SK-N-SH (cell line): Measurements from ENCODE around the gene VMA21. TPM values are rescaled to one million over a fixed set of nuclear protein-coding genes. Genes with fewer than 3 reads are reported as not detected.

Experiments
- CTCF ChIA-PET: fragments of 300-600, 350-600 bp; formaldehyde crosslinking; extraction: SDS; loops from one replicate; lab custom pipeline; 2021; lab: Yijun Ruan, JAX
- POLR2A ChIA-PET: fragments of 350-600 bp; sonication (Branson Sonifier 250); formaldehyde crosslinking; extraction: SDS; loops from one replicate; lab custom pipeline; 2020; ENCODE audit warnings: antibody characterized with exemption, inconsistent platforms; lab: Yijun Ruan, JAX
- DNase-seq: peaks from one replicate; pipeline ENCODE4 v3.0.0; 2012
- H2AFZ ChIP-seq: fragments of 200-600 bp; sonication (generic); 2 replicates; pipeline ENCODE4 v1.8.1; 2016; ENCODE audit warnings: antibody characterized with exemption, mild to moderate bottlenecking, low read depth
- H3F3A ChIP-seq: fragments of 200-600 bp; sonication (generic); replicated peaks from 2 replicates; pipeline ENCODE3; 2016; ENCODE audit warnings: antibody characterized with exemption, mild to moderate bottlenecking; ENCODE audit not compliant: insufficient read depth
- H3K27ac ChIP-seq, 2 experiments: fragments of 200-500 bp in 1 of 2; fragments of 200-600 bp in 1 of 2; sonication (Bioruptor generic) in 1 of 2; sonication (generic), shearing (Covaris generic) in 1 of 2; 2 replicates each; pipeline versions ENCODE4 v1.5.1 to v1.6.1; 2014 to 2016; ENCODE audit warnings: low read depth in 2 of 2, inconsistent platforms in 1 of 2, low read length in 1 of 2, mild to moderate bottlenecking in 1 of 2, mixed read lengths in 1 of 2
- H3K27me3 ChIP-seq: fragments of 200-600 bp; sonication (generic), shearing (Covaris generic); 2 replicates; pipeline ENCODE4 v1.6.1; 2016; ENCODE audit warnings: mixed run types; ENCODE audit not compliant: insufficient read depth
- H3K36me3 ChIP-seq, 2 experiments: fragments of 200-500 bp in 1 of 2; fragments of 200-600 bp in 1 of 2; sonication (Bioruptor generic) in 1 of 2; sonication (generic) in 1 of 2; replicated peaks in 1 of 2; 2 replicates each; pipeline versions ENCODE3 to v1.5.1; 2014 to 2016; ENCODE audit warnings: low read length in 1 of 2, mild to moderate bottlenecking in 1 of 2; ENCODE audit not compliant: insufficient read depth in 2 of 2, control insufficient read depth in 1 of 2
- H3K4me1 ChIP-seq, 2 experiments: fragments of 200-500 bp in 1 of 2; fragments of 200-600 bp in 1 of 2; sonication (Bioruptor generic) in 1 of 2; sonication (generic), shearing (Covaris generic) in 1 of 2; 2 replicates each; pipeline versions ENCODE4 v1.5.1 to v1.6.1; 2014 to 2016; ENCODE audit warnings: low read depth in 1 of 2, low read length in 1 of 2, mixed run types in 1 of 2; ENCODE audit not compliant: insufficient read depth in 2 of 2, control insufficient read depth in 1 of 2
- H3K4me2 ChIP-seq: fragments of 200-600 bp; sonication (generic), shearing (Covaris generic); 2 replicates; pipeline ENCODE4 v1.6.1; 2017; ENCODE audit warnings: mixed run types
- H3K4me3 ChIP-seq, 2 experiments: fragments of 200-500 bp in 1 of 2; fragments of 200-600 bp in 1 of 2; sonication (Bioruptor generic) in 1 of 2; sonication (generic), shearing (Covaris generic) in 1 of 2; 2 replicates each; pipeline versions ENCODE4 v1.5.1 to v1.8.1; 2014 to 2016; ENCODE audit warnings: low read depth in 2 of 2, inconsistent platforms in 1 of 2, low read length in 1 of 2, mild to moderate bottlenecking in 1 of 2, mixed read lengths in 1 of 2, moderate library complexity in 1 of 2
- H3K79me2 ChIP-seq: fragments of 200-600 bp; sonication (generic); 2 replicates; pipeline ENCODE4 v1.8.1; 2017; ENCODE audit warnings: mild to moderate bottlenecking; ENCODE audit not compliant: insufficient read depth
- H3K9ac ChIP-seq: fragments of 200-600 bp; sonication (generic); 2 replicates; pipeline ENCODE4 v1.6.1; 2017; ENCODE audit warnings: mixed run types
- H3K9me2 ChIP-seq: fragments of 200-600 bp; sonication (generic); 2 replicates; pipeline ENCODE4 v1.6.1; 2017; ENCODE audit warnings: mixed run types
- H3K9me3 ChIP-seq: fragments of 200-600 bp; sonication (generic); 2 replicates; pipeline ENCODE4 v1.6.1; 2017; ENCODE audit warnings: mixed run types, mild to moderate bottlenecking, moderate library complexity
- H4K20me1 ChIP-seq: fragments of 200-600 bp; sonication (generic); 2 replicates; pipeline ENCODE4 v1.6.1; 2017; ENCODE audit warnings: mild to moderate bottlenecking, mixed run types; ENCODE audit not compliant: insufficient read depth
- CHD2 ChIP-seq: fragments of 150-350 bp; IDR thresholded peaks from 2 replicates; pipeline ENCODE4 v1.6.1; 2018; ENCODE audit warnings: low read length; ENCODE audit not compliant: partially characterized antibody
- EZH2phosphoT487 ChIP-seq: fragments of 200-600 bp; sonication (generic); IDR thresholded peaks from 2 replicates; pipeline ENCODE4 v1.6.1; 2017; ENCODE audit warnings: low read depth, mixed run types, mild to moderate bottlenecking, antibody characterized with exemption, moderate library complexity, borderline replicate concordance
- FOSL2 ChIP-seq: IDR thresholded peaks from 2 replicates; pipeline ENCODE4 v1.4.0; 2012; ENCODE audit warnings: low read depth, mild to moderate bottlenecking, moderate library complexity, borderline replicate concordance
- GABPA ChIP-seq: IDR thresholded peaks from 2 replicates; pipeline ENCODE4 v1.4.0; 2012; ENCODE audit warnings: low read depth, mild to moderate bottlenecking
- MXI1 ChIP-seq: IDR thresholded peaks from 2 replicates; pipeline ENCODE4 v1.6.1; 2012; ENCODE audit warnings: mild to moderate bottlenecking, low read depth, low read length, improper control_type of control experiment
- NRF1 ChIP-seq: IDR thresholded peaks from 2 replicates; pipeline ENCODE4 v1.6.1; 2012; ENCODE audit warnings: low read depth, mild to moderate bottlenecking, low read length
- POLR2AphosphoS5 ChIP-seq: IDR thresholded peaks from 2 replicates; pipeline ENCODE4 v1.6.1; 2012; ENCODE audit warnings: low read depth, low read length
- RAD21 ChIP-seq: IDR thresholded peaks from 2 replicates; pipeline ENCODE4 v1.6.1; 2012; ENCODE audit warnings: mild to moderate bottlenecking, low read length
- SIN3A ChIP-seq: IDR thresholded peaks from 2 replicates; pipeline ENCODE4 v1.6.1; 2012; ENCODE audit warnings: low read depth, mild to moderate bottlenecking, low read length, moderate library complexity, borderline replicate concordance
- TAF1 ChIP-seq: IDR thresholded peaks from 2 replicates; pipeline ENCODE4 v1.6.1; 2012; ENCODE audit warnings: low read depth, mild to moderate bottlenecking, low read length, moderate library complexity, borderline replicate concordance
- TCF12 ChIP-seq: IDR thresholded peaks from 2 replicates; pipeline ENCODE4 v1.4.0; 2012
- TEAD4 ChIP-seq: IDR thresholded peaks from 2 replicates; pipeline ENCODE4 v1.4.0; 2012; ENCODE audit warnings: mild to moderate bottlenecking, borderline replicate concordance; ENCODE audit not compliant: insufficient read depth
- USF1 ChIP-seq: IDR thresholded peaks from 2 replicates; pipeline ENCODE4 v1.4.0; 2012; ENCODE audit warnings: low read depth, borderline replicate concordance
- WGBS: methylation state at CpG from one replicate; pipeline ENCODE4 v1.1.6; 2017; ENCODE audit warnings: low lambda C conversion rate; 5-methylcytosine and 5-hydroxymethylcytosine counted together
- polyA plus RNA-seq, 3 experiments: library from polyadenylated mRNA; depleted of rRNA; stranded (reverse); fragments of >200 nt; gene quantifications; 2 replicates each; pipeline ENCODE4 v1.2.3, GENCODE V29; 2012
- TF ChIP-seq, protein P1 (sequence below): IDR thresholded peaks from 2 replicates; pipeline ENCODE4 v1.4.0; 2012; ENCODE audit warnings: low read depth
- TF ChIP-seq, protein P2 (sequence below): IDR thresholded peaks from 2 replicates; pipeline ENCODE4 v1.6.1; 2012; ENCODE audit warnings: mild to moderate bottlenecking, low read depth, low read length, moderate library complexity
- TF ChIP-seq, protein P3 (sequence below): fragments of 150-350 bp; IDR thresholded peaks from 2 replicates; pipeline ENCODE4 v1.6.1; 2017; ENCODE audit warnings: antibody characterized with exemption, low read length, low read depth, borderline replicate concordance
- TF ChIP-seq, protein P4 (sequence below): IDR thresholded peaks from 2 replicates; pipeline ENCODE4; 2012

Gene VMA21
- polyA plus RNA-seq (2012; rRNA removed): 17.0 and 19.1 TPM in 2 replicates
- polyA plus RNA-seq (2012; cell fraction: cytosol; rRNA removed): 26.1 and 31.5 TPM in 2 replicates
- 5.7 and 10.3 TPM in 2 replicates for polyA plus RNA-seq (2012; cell fraction: nucleus; rRNA removed)

DNA sequence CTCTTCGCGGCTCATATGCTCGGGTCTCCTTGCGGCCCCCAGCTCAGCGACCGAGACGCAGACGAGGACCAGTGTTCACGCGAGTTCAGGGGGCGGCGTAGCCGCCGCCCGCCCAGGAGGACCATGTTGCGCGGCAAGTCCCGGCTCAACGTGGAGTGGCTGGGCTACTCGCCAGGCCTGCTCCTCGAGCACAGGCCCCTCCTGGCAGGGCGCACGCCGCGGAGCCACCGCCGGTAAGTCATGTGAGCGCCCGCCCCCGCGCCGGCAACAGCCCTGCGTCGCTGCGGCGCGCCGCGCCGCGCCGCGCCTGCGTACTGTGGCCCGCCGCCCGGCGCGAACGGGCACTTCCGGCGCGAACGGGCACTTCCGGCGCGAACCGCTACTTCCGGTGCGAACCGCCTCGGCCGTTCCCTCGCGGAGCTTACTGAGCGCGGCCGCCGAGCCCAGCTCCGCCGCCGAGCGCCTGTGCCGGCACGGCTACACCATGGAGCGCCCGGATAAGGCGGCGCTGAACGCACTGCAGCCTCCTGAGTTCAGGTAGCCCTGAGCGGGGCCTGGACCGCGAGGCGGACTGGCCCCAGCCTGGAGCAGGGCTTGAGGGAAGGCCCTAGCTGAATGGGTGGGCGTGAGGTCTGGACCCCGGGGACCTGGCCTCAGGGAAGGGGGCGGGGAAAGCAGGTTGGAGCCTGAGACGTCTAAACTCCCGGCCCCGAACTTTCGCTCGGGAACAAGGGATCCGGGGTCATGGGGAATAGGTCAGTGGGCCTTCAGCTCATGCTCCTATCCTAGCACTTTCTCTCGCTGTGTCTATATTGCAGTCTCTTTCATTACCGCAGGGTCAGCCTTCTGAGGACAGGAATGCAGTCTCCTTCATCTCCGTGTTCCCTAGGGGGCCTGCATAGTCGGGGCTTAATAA is at the start of gene VMA21:
Gene VMA21 (plus strand): TSS at position 382 of the 916 bp plus-strand sequence. CDS start 103 bp downstream, at position 485.
- Histone ChIP-seq H4K20me1 (peaks cover 19% of the 10 kb centered on the region), H3K27ac (peak within 1 kb of the TSS; percentile 70 to 77), H3K27me3 (no peaks in the 10 kb centered on the region; the same call in 1 of the 2 replicates), H3K9ac (peak within 1 kb of the TSS; percentile 86), H3F3A (no peaks in the 10 kb centered on the region), H3K79me2 (peaks cover 50% of the 10 kb centered on the region), H2AFZ (peak within 1 kb of the TSS; percentile 97), H3K36me3 (no peaks in the 10 kb centered on the region), H3K4me3 (peak within 1 kb of the TSS; percentile 67 to 73), H3K4me1 (peaks cover 3 to 6% of the 10 kb centered on the region in 2 experiments; a peak in 3 of 4 replicates), H3K4me2 (peak within 1 kb of the TSS; percentile 79), H3K9me2 (no peaks in the 10 kb centered on the region), H3K9me3 (no peaks in the 10 kb centered on the region)
- TF ChIP-seq NRF1 (peak; percentile 78), USF1 (peak; percentile 78), POLR2AphosphoS5 (0 out of 2 replicates have a peak, but pooled peaks have one; percentile 34), RAD21 (no peak), GABPA (peak; percentile 81), CHD2 (peak; percentile 7), EZH2phosphoT487 (no peak), TAF1 (peak; percentile 44; the same call in 1 of the 2 replicates)
- TF ChIP-seq, protein P1, sequence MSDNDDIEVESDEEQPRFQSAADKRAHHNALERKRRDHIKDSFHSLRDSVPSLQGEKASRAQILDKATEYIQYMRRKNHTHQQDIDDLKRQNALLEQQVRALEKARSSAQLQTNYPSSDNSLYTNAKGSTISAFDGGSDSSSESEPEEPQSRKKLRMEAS: peak; percentile 94
- POLR2A ChIA-PET: interaction anchor here (1.0 kb wide), 1 partner anchor 30 kb away, joined by 5 read pairs; no protein-coding TSS in a partner anchor
- WGBS: 64% methylated on average over 30 of the region's 97 CpGs
- CTCF ChIA-PET: no interaction called here
- DNase-seq: peak; percentile 91

GRCh38 chrX:151359341-151359740 is 37.7 kb upstream of the VMA21 start:
- no peaks in the 10 kb centered on the region for H3K9me3 ChIP-seq
- H3F3A ChIP-seq: no peaks in the 10 kb centered on the region
- H3K4me2 ChIP-seq: no peak overlapping the region
- no peaks in the 10 kb centered on the region for H4K20me1 ChIP-seq
- H3K4me3 ChIP-seq: no peak overlapping the region
- CTCF ChIA-PET: interaction anchor here (0.9 to 1.4 kb wide), 2 partner anchors 18 to 22 kb away, joined by 4 to 6 read pairs; no protein-coding TSS in a partner anchor
- H3K27me3 ChIP-seq: peaks cover 7% of the 10 kb centered on the region; the same call in 1 of the 2 replicates
- H3K36me3 ChIP-seq: no peaks in the 10 kb centered on the region
- DNase-seq: no peak
- no peaks in the 10 kb centered on the region for H3K79me2 ChIP-seq
- no peaks in the 10 kb centered on the region for H3K9me2 ChIP-seq
- 15% methylated on average over 3 of the region's 3 CpGs for WGBS
- POLR2A ChIA-PET: no interaction called here
- H3K9ac ChIP-seq: no peak overlapping the region
- no peak overlapping the region for H2AFZ ChIP-seq
- peaks cover 0 to 2% of the 10 kb centered on the region in 2 experiments; a peak in 1 of 4 replicates for H3K4me1 ChIP-seq
- H3K27ac ChIP-seq: no peak overlapping the region
- no peak for TF ChIP-seq TEAD4
- no peak for TF ChIP-seq TAF1
- no peak for TF ChIP-seq POLR2AphosphoS5
- no peak for TF ChIP-seq RAD21
- no peak for TF ChIP-seq FOSL2
- TF ChIP-seq TCF12: no peak
- TF ChIP-seq EZH2phosphoT487: no peak
- TF ChIP-seq, protein P2, sequence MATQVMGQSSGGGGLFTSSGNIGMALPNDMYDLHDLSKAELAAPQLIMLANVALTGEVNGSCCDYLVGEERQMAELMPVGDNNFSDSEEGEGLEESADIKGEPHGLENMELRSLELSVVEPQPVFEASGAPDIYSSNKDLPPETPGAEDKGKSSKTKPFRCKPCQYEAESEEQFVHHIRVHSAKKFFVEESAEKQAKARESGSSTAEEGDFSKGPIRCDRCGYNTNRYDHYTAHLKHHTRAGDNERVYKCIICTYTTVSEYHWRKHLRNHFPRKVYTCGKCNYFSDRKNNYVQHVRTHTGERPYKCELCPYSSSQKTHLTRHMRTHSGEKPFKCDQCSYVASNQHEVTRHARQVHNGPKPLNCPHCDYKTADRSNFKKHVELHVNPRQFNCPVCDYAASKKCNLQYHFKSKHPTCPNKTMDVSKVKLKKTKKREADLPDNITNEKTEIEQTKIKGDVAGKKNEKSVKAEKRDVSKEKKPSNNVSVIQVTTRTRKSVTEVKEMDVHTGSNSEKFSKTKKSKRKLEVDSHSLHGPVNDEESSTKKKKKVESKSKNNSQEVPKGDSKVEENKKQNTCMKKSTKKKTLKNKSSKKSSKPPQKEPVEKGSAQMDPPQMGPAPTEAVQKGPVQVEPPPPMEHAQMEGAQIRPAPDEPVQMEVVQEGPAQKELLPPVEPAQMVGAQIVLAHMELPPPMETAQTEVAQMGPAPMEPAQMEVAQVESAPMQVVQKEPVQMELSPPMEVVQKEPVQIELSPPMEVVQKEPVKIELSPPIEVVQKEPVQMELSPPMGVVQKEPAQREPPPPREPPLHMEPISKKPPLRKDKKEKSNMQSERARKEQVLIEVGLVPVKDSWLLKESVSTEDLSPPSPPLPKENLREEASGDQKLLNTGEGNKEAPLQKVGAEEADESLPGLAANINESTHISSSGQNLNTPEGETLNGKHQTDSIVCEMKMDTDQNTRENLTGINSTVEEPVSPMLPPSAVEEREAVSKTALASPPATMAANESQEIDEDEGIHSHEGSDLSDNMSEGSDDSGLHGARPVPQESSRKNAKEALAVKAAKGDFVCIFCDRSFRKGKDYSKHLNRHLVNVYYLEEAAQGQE: no peak
- TF ChIP-seq SIN3A: no peak
- TF ChIP-seq, protein P3, sequence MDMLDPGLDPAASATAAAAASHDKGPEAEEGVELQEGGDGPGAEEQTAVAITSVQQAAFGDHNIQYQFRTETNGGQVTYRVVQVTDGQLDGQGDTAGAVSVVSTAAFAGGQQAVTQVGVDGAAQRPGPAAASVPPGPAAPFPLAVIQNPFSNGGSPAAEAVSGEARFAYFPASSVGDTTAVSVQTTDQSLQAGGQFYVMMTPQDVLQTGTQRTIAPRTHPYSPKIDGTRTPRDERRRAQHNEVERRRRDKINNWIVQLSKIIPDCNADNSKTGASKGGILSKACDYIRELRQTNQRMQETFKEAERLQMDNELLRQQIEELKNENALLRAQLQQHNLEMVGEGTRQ: no peak
- TF ChIP-seq, protein P4, sequence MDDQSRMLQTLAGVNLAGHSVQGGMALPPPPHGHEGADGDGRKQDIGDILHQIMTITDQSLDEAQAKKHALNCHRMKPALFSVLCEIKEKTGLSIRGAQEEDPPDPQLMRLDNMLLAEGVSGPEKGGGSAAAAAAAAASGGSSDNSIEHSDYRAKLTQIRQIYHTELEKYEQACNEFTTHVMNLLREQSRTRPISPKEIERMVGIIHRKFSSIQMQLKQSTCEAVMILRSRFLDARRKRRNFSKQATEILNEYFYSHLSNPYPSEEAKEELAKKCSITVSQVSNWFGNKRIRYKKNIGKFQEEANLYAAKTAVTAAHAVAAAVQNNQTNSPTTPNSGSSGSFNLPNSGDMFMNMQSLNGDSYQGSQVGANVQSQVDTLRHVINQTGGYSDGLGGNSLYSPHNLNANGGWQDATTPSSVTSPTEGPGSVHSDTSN: no peak
- no peak for TF ChIP-seq MXI1
